ENCODE data around the gene SLC25A23.
"Not testable (repeated sequence)": the region's sequence is repeated elsewhere in the genome, so short reads cannot be mapped to it uniquely, and the experiment has no call there.

SLC25A23 gene

GRCh38 chr19:6400062-6400944 is 59.3 kb downstream of the SLC25A23 start:
- H3K4me3 ChIP-seq (ENCODE audit: low read depth, low read length); H3K36me3 ChIP-seq (ENCODE audit: control insufficient read depth in 2 of 2, insufficient read depth in 1 of 2, low read length in 2 of 2); H3K27ac ChIP-seq (ENCODE audit: extremely low read depth, low read depth, low read length); H3K9me3 ChIP-seq (ENCODE audit: control insufficient read depth, insufficient read depth, low read depth, low read length); CTCF ChIA-PET; POLR2A ChIA-PET; H3K4me1 ChIP-seq (ENCODE audit: control insufficient read depth, insufficient read depth, low read length): not testable (repeated sequence)
- TF ChIP-seq ZBTB11 (tag by site-specific recombination; conservative IDR thresholded peaks at IDR 0.05; ENCODE audit: low read depth) (peak; percentile 69), ZXDB (tag by site-specific recombination; IDR thresholded peaks at IDR 0.05) (peak; percentile 66; the same call in 1 of the 2 replicates), ZNF623 (tag by site-specific recombination; IDR thresholded peaks at IDR 0.05) (peak; percentile 72), OVOL3 (tag by site-specific recombination; IDR thresholded peaks at IDR 0.05) (peak; percentile 32; the same call in 1 of the 2 replicates), ZNF433 (tag by site-specific recombination; IDR thresholded peaks at IDR 0.05; ENCODE audit: low read depth) (peak; percentile 87), ZNF639 (tag by site-specific recombination; IDR thresholded peaks at IDR 0.05) (peak; percentile 55; the same call in 1 of the 2 replicates), ZNF354C (tag by site-specific recombination; IDR thresholded peaks at IDR 0.05; ENCODE audit: borderline replicate concordance, low read depth) (0 out of 2 replicates have a peak, but pooled peaks have one; percentile 36), ZNF629 (tag by site-specific recombination; IDR thresholded peaks at IDR 0.05) (peak; percentile 35; the same call in 1 of the 2 replicates), ZNF394 (tag by site-specific recombination; IDR thresholded peaks at IDR 0.05; ENCODE audit: borderline replicate concordance) (peak; percentile 96), ZFP37 (tag by site-specific recombination; IDR thresholded peaks at IDR 0.05) (0 out of 2 replicates have a peak, but pooled peaks have one; percentile 35), ZNF266 (tag by site-specific recombination; IDR thresholded peaks at IDR 0.05; ENCODE audit: low read depth) (peak; percentile 26; the same call in 1 of the 2 replicates), ZBTB8A (tag by site-specific recombination; IDR thresholded peaks at IDR 0.05) (peak; percentile 72), ZNF664 (tag by site-specific recombination; IDR thresholded peaks at IDR 0.05) (peak; percentile 51; the same call in 1 of the 2 replicates), ZNF140 (tag by site-specific recombination; IDR thresholded peaks at IDR 0.05) (peak; percentile 49; the same call in 1 of the 2 replicates), ZNF555 (tag by site-specific recombination; conservative IDR thresholded peaks at IDR 0.05) (peak; percentile 76), ZNF19 (tag by site-specific recombination; IDR thresholded peaks at IDR 0.05; ENCODE audit: low read depth) (peak; percentile 79; the same call in 1 of the 2 replicates), ZFHX2 (tag by site-specific recombination; conservative IDR thresholded peaks at IDR 0.05) (peak; percentile 89), ZNF654 (tag by site-specific recombination; IDR thresholded peaks at IDR 0.05; ENCODE audit: low read depth) (peak; percentile 31; the same call in 1 of the 2 replicates), ZNF121 (tag by site-specific recombination; IDR thresholded peaks at IDR 0.05) (0 out of 2 replicates have a peak, but pooled peaks have one; percentile 35), ZNF426 (tag by site-specific recombination; IDR thresholded peaks at IDR 0.05) (peak; percentile 75), ZNF791 (tag by site-specific recombination; IDR thresholded peaks at IDR 0.05) (0 out of 2 replicates have a peak, but pooled peaks have one; percentile 29), ZNF580 (tag by site-specific recombination; IDR thresholded peaks at IDR 0.05) (peak; percentile 24; the same call in 1 of the 2 replicates), REST (tag by site-specific recombination; IDR thresholded peaks at IDR 0.05) (peak; percentile 61; the same call in 1 of the 2 replicates), EGR2 (tag by site-specific recombination; IDR thresholded peaks at IDR 0.05; ENCODE audit: low read depth) (peak; percentile 88), ZNF558 (tag by site-specific recombination; IDR thresholded peaks at IDR 0.05) (0 out of 2 replicates have a peak, but pooled peaks have one; percentile 60), GLI2 (tag by site-specific recombination; IDR thresholded peaks at IDR 0.05; ENCODE audit: borderline replicate concordance, low read depth) (peak; percentile 23; the same call in 1 of the 2 replicates)

Measured in HEK293 (cell line).